DOHH2 (cell line): ENCODE data around the gene SH3PXD2A.

Experiments
- EZH2phosphoT487 ChIP-seq: fragments of 200-600 bp; sonication (generic); IDR thresholded peaks from 2 replicates; pipeline ENCODE4 v1.6.1; 2017; ENCODE audit warnings: borderline replicate concordance, mild to moderate bottlenecking, antibody characterized with exemption, low read length, moderate library complexity, mixed read lengths
- TF ChIP-seq, protein P1 (sequence below): fragments of 200-600 bp; sonication (generic); IDR thresholded peaks from one replicate; pipeline ENCODE4 v1.5.1; 2014; ENCODE audit warnings: antibody characterized with exemption, mild to moderate bottlenecking, low read depth, low read length; ENCODE audit not compliant: poor library complexity, severe bottlenecking

DNA sequence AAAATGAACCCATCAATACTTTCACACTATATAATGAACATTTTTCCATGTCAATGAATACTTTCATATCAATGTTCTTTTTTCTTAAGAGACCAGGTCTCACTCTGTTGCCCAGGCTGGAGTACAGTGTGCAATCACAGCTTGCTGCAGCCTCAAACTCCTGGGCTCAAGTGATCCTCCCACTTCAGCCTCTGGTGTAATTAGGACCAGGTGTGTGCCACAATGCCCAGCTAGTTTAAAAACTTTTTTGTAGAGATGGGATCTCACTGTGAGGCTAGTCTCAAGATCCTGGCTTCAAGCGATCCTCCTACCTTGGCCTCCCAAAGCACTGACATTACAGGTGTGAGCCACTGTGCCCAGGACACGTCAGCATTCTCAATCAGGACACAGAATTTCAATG is 85.2 kb downstream of the SH3PXD2A start:
- TF ChIP-seq, protein P1, sequence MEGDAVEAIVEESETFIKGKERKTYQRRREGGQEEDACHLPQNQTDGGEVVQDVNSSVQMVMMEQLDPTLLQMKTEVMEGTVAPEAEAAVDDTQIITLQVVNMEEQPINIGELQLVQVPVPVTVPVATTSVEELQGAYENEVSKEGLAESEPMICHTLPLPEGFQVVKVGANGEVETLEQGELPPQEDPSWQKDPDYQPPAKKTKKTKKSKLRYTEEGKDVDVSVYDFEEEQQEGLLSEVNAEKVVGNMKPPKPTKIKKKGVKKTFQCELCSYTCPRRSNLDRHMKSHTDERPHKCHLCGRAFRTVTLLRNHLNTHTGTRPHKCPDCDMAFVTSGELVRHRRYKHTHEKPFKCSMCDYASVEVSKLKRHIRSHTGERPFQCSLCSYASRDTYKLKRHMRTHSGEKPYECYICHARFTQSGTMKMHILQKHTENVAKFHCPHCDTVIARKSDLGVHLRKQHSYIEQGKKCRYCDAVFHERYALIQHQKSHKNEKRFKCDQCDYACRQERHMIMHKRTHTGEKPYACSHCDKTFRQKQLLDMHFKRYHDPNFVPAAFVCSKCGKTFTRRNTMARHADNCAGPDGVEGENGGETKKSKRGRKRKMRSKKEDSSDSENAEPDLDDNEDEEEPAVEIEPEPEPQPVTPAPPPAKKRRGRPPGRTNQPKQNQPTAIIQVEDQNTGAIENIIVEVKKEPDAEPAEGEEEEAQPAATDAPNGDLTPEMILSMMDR, result no peak
- no peak for TF ChIP-seq EZH2phosphoT487
